HUES48 (cell line): ENCODE measurements around the gene SWT1.

ENCODE experiments used
- H3K27ac ChIP-seq: one replicate; pipeline ENCODE4 v1.7.0; 2013; ENCODE audit warnings: low read depth, low read length, inconsistent platforms
- H3K27me3 ChIP-seq: 2 replicates; pipeline ENCODE4 v1.6.1; 2013; ENCODE audit warnings: mild to moderate bottlenecking, low read length; ENCODE audit not compliant: control insufficient read depth, insufficient read depth
- H3K36me3 ChIP-seq: 2 replicates; pipeline ENCODE4 v1.6.1; 2013; ENCODE audit warnings: low read length; ENCODE audit not compliant: control insufficient read depth, insufficient read depth
- H3K4me1 ChIP-seq: 2 replicates; pipeline ENCODE4 v1.6.1; 2013; ENCODE audit warnings: mild to moderate bottlenecking, low read length; ENCODE audit not compliant: control insufficient read depth, insufficient read depth
- H3K4me3 ChIP-seq: 2 replicates; pipeline ENCODE4 v1.5.1; 2013; ENCODE audit warnings: mild to moderate bottlenecking, low read depth, low read length
- H3K9ac ChIP-seq: 2 replicates; pipeline ENCODE4 v1.6.1; 2013; ENCODE audit warnings: mild to moderate bottlenecking, low read depth, low read length, moderate library complexity
- H3K9me3 ChIP-seq: 2 replicates; pipeline ENCODE4 v1.6.1; 2013; ENCODE audit warnings: low read length; ENCODE audit not compliant: control insufficient read depth, insufficient read depth

SWT1 gene

GRCh38 chr1:185156854-185157598 is at the start of gene SWT1, which contains the start of gene TRMT1L:
TSS of gene SWT1 (plus strand) at chr1:185157167. CDS start at chr1:185160842, 3,675 bp downstream.
TSS of gene TRMT1L (minus strand) at chr1:185156953. CDS start at chr1:185156712, 241 bp downstream.
- H3K4me1 ChIP-seq, result peaks cover 6% of the 10 kb centered on the region

GRCh38 chr1:185108321-185108720 is 48.6 kb upstream of the SWT1 start:
- Histone ChIP-seq H3K4me3 (no peak overlapping the region), H3K4me1 (no peaks in the 10 kb centered on the region), H3K27me3 (no peaks in the 10 kb centered on the region), H3K9me3 (no peaks in the 10 kb centered on the region), H3K36me3 (no peaks in the 10 kb centered on the region), H3K27ac (no peak overlapping the region), H3K9ac (no peak overlapping the region)

More at GRCh38 chr1:185156854-185157598, at the start of gene SWT1, which contains the start of gene TRMT1L:
- H3K9me3 ChIP-seq, result no peaks in the 10 kb centered on the region
- H3K36me3 ChIP-seq, result no peaks in the 10 kb centered on the region
- H3K27me3 ChIP-seq, result no peaks in the 10 kb centered on the region
- peak within 1 kb of the TSS; percentile 89 for H3K9ac ChIP-seq
- H3K4me3 ChIP-seq, result peak within 1 kb of the TSS; percentile 92
- H3K27ac ChIP-seq, result peak within 1 kb of the TSS; percentile 97

GRCh38 chr1:185110145-185110544 is 46.8 kb upstream of the SWT1 start:
- H3K36me3 ChIP-seq, result no peaks in the 10 kb centered on the region
- no peaks in the 10 kb centered on the region for H3K27me3 ChIP-seq
- no peak overlapping the region for H3K9ac ChIP-seq
- H3K9me3 ChIP-seq, result no peaks in the 10 kb centered on the region
- no peak overlapping the region for H3K4me3 ChIP-seq
- H3K27ac ChIP-seq, result no peak overlapping the region
- H3K4me1 ChIP-seq, result no peaks in the 10 kb centered on the region

GRCh38 chr1:185111873-185112272 is 45.1 kb upstream of the SWT1 start:
- Histone ChIP-seq H3K36me3 (no peaks in the 10 kb centered on the region), H3K9me3 (no peaks in the 10 kb centered on the region), H3K4me1 (no peaks in the 10 kb centered on the region), H3K27me3 (no peaks in the 10 kb centered on the region), H3K9ac (no peak overlapping the region), H3K4me3 (no peak overlapping the region), H3K27ac (no peak overlapping the region)

- Histone ChIP-seq H3K36me3 (no peaks in the 10 kb centered on the region), H3K4me3 (no peak overlapping the region), H3K9me3 (no peaks in the 10 kb centered on the region), H3K9ac (no peak overlapping the region), H3K27ac (no peak overlapping the region), H3K27me3 (no peaks in the 10 kb centered on the region), H3K4me1 (no peaks in the 10 kb centered on the region)
Measured at GRCh38 chr1:185112356-185112755, 44.6 kb upstream of the SWT1 start.

GRCh38 chr1:185129708-185130107 is 27.3 kb upstream of the SWT1 start:
- no peaks in the 10 kb centered on the region for H3K4me1 ChIP-seq
- no peaks in the 10 kb centered on the region for H3K27me3 ChIP-seq
- H3K4me3 ChIP-seq, result no peak overlapping the region
- H3K9me3 ChIP-seq, result peaks cover 8% of the 10 kb centered on the region; the same call in 1 of the 2 replicates
- H3K9ac ChIP-seq, result no peak overlapping the region
- no peak overlapping the region for H3K27ac ChIP-seq
- peaks cover 50% of the 10 kb centered on the region for H3K36me3 ChIP-seq

GRCh38 chr1:185132534-185132933 is 24.4 kb upstream of the SWT1 start:
- H3K9me3 ChIP-seq, result peaks cover 8% of the 10 kb centered on the region; the same call in 1 of the 2 replicates
- H3K4me1 ChIP-seq, result no peaks in the 10 kb centered on the region
- peaks cover 54% of the 10 kb centered on the region for H3K36me3 ChIP-seq
- no peaks in the 10 kb centered on the region for H3K27me3 ChIP-seq
- no peak overlapping the region for H3K9ac ChIP-seq
- H3K27ac ChIP-seq, result no peak overlapping the region
- H3K4me3 ChIP-seq, result no peak overlapping the region

GRCh38 chr1:185137896-185138545 is 18.9 kb upstream of the SWT1 start:
- peaks cover 3% of the 10 kb centered on the region; the same call in 1 of the 2 replicates for H3K9me3 ChIP-seq
- H3K4me3 ChIP-seq, result no peak overlapping the region
- H3K36me3 ChIP-seq, result peaks cover 54% of the 10 kb centered on the region
- H3K4me1 ChIP-seq, result no peaks in the 10 kb centered on the region
- no peak overlapping the region for H3K27ac ChIP-seq
- no peak overlapping the region for H3K9ac ChIP-seq
- H3K27me3 ChIP-seq, result no peaks in the 10 kb centered on the region

- Histone ChIP-seq H3K9me3 (no peaks in the 10 kb centered on the region), H3K9ac (no peak overlapping the region), H3K27ac (no peak overlapping the region), H3K4me3 (no peak overlapping the region), H3K27me3 (no peaks in the 10 kb centered on the region), H3K4me1 (no peaks in the 10 kb centered on the region), H3K36me3 (peaks cover 57% of the 10 kb centered on the region)
Measured at GRCh38 chr1:185139246-185139645, 17.7 kb upstream of the SWT1 start.

- Histone ChIP-seq H3K4me3 (no peak overlapping the region), H3K27me3 (no peaks in the 10 kb centered on the region), H3K36me3 (peaks cover 64% of the 10 kb centered on the region), H3K9me3 (no peaks in the 10 kb centered on the region), H3K9ac (no peak overlapping the region), H3K4me1 (no peaks in the 10 kb centered on the region), H3K27ac (no peak overlapping the region)
Measured at GRCh38 chr1:185144233-185144632, 12.7 kb upstream of the SWT1 start.

- no peak overlapping the region for H3K27ac ChIP-seq
- no peak overlapping the region for H3K4me3 ChIP-seq
- H3K4me1 ChIP-seq, result peaks cover 6% of the 10 kb centered on the region
- peaks cover 31% of the 10 kb centered on the region for H3K36me3 ChIP-seq
- H3K9ac ChIP-seq, result no peak overlapping the region
- no peaks in the 10 kb centered on the region for H3K27me3 ChIP-seq
- no peaks in the 10 kb centered on the region for H3K9me3 ChIP-seq
Measured at GRCh38 chr1:185151215-185151614, 5.8 kb upstream of the SWT1 start.
